ENCODE measurements around the gene ITFG2.
"Not testable (repeated sequence)": the region's sequence is repeated elsewhere in the genome, so short reads cannot be mapped to it uniquely, and the experiment has no call there.

The ITFG2 gene

DNA sequence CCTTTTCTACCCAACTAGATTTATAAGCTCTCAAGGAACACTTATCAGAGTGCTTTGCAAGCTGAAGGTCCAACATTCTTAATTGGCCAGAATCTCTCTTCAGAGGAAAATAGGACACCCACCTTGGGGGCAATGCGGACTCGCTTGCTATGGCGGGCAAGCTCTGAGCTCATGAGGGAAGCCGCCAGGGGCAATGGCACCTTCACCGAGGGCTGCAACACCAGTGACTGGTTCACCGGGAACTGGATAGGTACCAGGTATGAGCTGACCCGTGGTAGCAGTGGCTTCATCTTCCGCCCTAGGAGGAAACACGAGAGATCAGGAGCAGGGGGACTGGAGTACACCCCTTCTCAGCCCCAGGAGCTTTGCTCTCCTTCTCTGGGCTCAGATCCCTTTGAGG is 51.7 kb downstream of the ITFG2 start:
- DNase-seq (ENCODE audit: low read depth), result no peak

DNA sequence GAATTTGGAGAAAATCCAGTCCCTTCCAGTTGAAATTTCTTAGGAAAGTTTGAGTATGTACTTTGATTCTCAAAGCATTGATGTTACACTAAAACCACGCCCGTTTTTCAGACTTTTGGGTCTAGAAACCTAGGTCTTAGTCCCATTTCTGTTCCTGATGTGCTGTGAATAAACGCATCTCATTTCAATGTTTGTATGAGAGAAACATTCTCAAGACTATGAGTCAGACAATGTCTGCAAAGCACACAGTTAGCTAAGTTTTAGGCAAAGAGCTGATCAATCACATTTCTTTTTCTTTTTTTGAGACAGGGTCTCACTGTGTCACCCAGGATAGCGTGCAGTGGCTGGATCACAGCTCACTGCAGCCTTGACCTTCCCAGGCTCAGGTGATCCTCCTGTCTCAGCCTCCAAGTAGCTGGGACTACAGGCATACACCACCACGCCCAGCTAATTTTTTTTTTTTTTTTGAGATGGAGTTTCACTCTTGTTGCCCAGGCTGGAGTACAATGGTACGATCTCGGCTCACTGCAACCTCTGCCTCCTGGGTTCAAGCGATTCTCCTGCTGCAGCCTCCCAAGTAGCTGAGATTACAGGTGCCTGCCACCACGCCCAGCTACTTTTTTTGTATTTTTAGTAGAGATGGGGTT is 56.6 kb downstream of the ITFG2 start:
- DNase-seq (ENCODE audit: low read depth), result not testable (repeated sequence)
